Fibroblast of upper back skin (primary cell): ENCODE data around the gene GGT1.
"Not testable (repeated sequence)": the region's sequence is repeated elsewhere in the genome, so short reads cannot be mapped to it uniquely, and the experiment has no call there.

Experiments used
- DNase-seq: peaks from one replicate; pipeline ENCODE4 v3.0.0-alpha.2; 2013

The GGT1 gene

GRCh38 chr22:24599958-24600715 is 2.9 kb upstream of the GGT1 start:
- DNase-seq: peak; percentile 22

DNA sequence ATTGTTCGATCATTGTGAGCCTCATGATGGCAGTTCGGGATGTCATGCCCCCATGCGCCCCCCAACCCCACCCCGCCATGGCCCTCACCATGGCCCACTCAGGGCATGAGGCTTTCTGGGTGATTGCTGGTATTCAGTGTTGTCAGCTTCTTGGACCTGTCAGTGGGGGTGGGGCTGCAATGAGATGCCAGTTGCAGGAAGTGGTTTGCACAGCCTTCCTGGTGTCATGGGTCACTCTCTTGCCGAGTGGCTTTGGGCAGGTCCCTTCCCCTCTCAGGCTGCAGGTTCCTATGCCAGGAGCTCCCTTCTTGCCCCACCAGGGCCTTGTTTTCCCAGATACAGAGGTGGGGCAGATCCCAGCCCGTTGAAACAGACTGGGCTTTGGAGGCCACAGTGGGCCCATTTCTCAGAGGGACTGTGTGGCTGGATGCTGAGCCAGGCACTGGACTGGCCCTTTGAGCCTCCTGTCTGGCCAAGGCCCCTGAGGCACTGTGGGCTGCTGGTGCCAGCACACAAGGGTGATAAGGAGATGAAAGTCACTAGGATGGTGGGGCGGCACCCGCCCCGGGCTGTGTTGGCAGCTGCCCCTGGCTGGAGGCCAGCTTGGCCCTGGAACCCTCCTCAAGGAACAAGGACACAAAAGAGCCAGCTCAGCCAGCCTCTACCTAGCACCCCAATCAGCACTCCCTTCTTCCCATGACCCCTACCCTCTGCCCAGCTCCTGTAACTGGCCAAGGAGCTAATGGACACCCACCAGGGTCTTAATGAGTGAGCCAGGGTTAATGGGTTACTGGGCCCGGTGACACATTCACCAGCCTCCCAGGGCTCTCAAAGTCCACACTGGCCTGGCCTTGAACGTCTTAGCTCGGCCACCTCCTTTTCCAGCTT is 1.5 kb upstream of the GGT1 start:
- DNase-seq: no peak

DNA sequence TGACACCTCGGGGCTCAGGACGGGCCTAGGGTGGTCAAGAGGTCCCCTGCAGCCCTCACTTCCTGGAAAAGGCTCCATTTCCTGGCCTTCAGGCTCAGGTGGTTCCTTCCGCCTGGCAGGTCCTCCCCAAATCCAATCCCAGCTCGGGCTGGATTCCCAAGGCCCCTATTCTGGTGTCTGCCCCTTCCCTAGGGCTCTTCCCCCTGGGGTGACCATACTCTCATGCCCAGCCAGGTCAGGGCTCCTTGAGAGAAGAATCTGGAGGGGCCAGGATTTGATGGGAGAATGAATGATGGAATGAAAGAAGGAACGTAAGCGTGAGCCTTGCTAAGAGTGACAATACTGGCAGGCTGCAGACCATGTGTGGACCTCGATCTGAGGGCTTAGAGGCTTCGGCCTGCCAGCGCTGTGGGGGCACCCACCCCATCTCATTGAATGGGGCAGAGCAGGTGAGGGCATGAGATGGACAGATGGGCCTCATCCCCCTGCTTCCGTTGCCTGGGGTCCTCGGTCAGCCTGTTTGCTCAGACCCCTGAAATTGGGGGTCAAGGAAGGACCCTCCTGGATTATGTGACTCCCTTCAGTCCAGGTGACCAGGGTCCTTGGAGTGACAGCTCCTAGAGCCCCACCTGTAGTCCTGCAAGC is 766 bp upstream of the GGT1 start:
- DNase-seq: not testable (repeated sequence)

DNA sequence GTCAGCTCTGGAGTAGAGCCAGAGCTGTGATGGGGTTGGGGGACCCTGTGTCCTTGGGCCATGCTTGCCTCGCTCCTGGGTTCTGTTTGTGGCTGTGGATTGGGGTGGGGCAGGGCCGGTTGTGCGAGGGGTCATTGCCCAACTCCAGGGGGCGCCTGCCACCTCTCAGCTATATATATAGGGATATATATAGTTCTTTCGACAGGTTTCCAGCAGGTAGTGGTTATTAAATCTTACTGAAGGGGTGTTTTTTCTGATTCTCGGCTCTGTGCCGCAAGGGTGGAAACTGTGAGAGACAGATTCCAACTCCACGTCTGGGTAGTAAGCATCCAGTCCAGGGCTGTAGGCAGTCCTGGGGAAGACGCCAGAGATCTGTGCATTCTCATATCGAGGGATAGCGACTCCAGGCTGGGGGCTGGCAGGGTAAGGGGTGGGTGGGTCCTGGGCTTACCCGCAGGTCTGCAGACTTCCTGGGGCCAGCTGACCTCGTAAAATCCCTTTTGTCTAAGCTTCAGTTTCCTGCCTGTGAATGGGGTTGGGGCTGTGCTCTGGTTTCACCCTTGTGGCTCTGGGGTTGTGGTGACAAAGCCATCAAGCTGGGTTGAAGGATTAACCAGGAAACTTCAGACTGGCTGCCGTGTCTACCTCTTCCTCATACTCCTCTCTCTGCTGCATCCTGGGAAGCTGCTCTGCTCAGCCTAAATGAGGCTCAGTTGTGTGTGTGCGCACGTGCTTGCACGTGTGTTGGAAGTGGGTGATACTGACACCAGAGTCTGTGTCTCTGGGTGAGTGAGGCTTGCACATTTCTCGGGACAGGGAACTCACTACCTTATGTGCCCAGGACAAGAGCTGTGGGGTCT is 1.0 kb downstream of the GGT1 start:
- DNase-seq: not testable (repeated sequence)

GRCh38 chr22:24606340-24606739 is 3.3 kb downstream of the GGT1 start:
- DNase-seq: not testable (repeated sequence)

- not testable (repeated sequence) for DNase-seq
These were observed 4.5 kb downstream of the GGT1 start for GRCh38 chr22:24607429-24607983.

DNA sequence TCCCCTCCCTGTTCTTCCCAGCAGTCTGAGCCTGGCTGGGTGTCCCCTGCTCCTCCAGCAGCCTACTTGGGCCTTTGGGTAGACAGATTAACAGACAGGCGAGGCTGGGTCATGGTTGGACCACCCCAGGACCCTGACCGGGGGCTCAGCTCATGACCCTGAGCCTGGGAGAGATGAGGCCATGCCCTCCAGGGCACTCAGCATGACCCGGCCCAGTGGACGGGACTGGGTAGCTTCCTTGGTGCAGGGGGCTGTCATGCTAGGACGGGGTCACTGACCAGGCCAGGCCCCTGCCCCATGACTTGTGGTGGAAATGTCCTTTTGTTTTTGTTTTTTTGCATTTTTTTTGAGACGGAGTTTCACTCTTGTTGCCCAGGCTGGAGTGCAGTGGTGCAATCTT is 5.3 kb downstream of the GGT1 start:
- not testable (repeated sequence) for DNase-seq

GRCh38 chr22:24609888-24610287 is 6.9 kb downstream of the GGT1 start:
- DNase-seq: not testable (repeated sequence)

DNA sequence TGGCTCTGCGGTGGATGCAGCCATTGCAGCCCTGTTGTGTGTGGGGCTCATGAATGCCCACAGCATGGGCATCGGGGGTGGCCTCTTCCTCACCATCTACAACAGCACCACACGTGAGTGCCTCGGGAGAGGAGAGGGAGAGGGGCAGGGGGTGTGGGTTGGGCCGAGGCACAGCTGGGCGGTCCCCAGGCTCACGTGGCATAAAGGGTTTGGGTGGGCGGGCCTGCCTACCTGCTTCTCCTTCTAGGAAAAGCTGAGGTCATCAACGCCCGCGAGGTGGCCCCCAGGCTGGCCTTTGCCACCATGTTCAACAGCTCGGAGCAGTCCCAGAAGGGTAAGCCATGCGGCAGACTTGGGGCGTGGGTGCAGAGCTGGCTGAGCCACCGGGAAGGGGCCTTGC is 11.8 kb downstream of the GGT1 start:
- DNase-seq: not testable (repeated sequence)

DNA sequence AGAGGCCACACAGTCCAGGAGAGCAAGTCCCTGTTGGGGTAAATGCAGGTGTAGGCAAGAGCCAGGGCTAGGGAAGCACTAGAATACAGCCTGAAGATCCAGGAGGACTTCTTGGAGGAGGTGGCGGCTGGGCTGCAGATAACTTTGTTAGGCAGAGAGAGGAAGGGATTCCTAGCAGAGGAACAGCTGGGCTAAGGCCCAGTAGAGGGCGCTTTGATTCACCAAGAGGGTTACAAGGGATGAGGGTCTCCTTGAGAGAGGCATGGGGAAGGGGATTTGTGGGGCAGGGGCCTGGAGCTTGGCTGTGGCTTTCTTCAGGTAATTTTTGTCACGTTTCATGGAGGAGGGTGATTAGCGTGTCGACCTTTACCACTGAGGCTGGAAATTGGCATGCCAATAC is 18.3 kb downstream of the GGT1 start:
- not testable (repeated sequence) for DNase-seq

- not testable (repeated sequence) for DNase-seq
These were observed 19.6 kb downstream of the GGT1 start for GRCh38 chr22:24622596-24622995.

- not testable (repeated sequence) for DNase-seq
These were observed 24.9 kb downstream of the GGT1 start for GRCh38 chr22:24627911-24628310.

GRCh38 chr22:24629069-24629468 is 26.1 kb downstream of the GGT1 start:
- not testable (repeated sequence) for DNase-seq

- DNase-seq: not testable (repeated sequence)
These were observed 27.9 kb downstream of the GGT1 start for GRCh38 chr22:24630812-24631427.

GRCh38 chr22:24631430-24632122 is 28.6 kb downstream of the GGT1 start:
- DNase-seq: not testable (repeated sequence)

- DNase-seq: not testable (repeated sequence)
These were observed 29.6 kb downstream of the GGT1 start for GRCh38 chr22:24632642-24633041.

- DNase-seq: not testable (repeated sequence)
These were observed 30.4 kb downstream of the GGT1 start for GRCh38 chr22:24633231-24634023.

- not testable (repeated sequence) for DNase-seq
These were observed 31.9 kb downstream of the GGT1 start for GRCh38 chr22:24634776-24635389.

DNA sequence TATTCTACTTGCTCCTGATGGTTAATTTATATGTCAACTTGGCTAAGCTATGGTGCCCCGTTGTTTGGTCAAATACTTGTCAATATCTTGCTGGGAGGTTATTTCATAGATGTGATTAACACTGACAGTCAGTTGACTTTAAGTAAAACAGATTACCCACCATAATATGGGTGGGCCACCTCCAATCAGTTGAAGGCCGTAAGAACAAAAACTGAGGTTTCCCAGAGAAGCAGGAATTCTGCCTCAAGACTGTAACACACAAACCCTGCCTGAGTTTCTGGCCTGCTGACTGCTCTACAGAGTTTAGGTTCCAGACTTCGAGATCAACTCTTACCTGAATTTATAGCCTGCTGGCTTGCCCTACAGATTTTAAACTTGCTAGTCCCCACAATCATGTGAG is 33.5 kb downstream of the GGT1 start:
- not testable (repeated sequence) for DNase-seq
